Activated CD8-positive, alpha-beta memory T cell treated with anti-CD3 and anti-CD28 coated beads for 4 hours (primary cell): Measurements from ENCODE around the gene DPP10.

Experiments
- DNase-seq, 2 donors: peaks; one replicate each; pipeline ENCODE4 v3.0.0-alpha.2; 2020; ENCODE audit warnings: low read depth in 2 of 2

The DPP10 gene

DNA sequence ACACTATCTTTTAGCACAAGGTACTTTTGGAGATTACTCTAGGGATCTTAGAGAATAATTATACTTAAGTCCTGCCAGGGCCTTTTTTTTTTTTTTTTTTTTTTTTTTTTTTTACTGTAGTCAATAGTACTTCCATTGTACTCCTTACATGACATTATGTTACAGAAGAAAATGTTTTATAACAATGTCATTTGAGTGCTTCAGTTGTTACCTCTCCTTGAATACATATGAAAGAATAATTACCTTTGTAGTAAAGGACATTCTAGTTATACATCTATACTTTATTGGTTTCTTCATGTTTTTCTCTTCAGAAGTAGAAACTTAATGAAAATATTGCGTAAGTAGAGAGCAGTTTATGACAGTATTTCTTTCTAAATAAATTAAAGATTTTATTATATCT is 834.9 kb downstream of the DPP10 start:
- DNase-seq: no peak

DNA sequence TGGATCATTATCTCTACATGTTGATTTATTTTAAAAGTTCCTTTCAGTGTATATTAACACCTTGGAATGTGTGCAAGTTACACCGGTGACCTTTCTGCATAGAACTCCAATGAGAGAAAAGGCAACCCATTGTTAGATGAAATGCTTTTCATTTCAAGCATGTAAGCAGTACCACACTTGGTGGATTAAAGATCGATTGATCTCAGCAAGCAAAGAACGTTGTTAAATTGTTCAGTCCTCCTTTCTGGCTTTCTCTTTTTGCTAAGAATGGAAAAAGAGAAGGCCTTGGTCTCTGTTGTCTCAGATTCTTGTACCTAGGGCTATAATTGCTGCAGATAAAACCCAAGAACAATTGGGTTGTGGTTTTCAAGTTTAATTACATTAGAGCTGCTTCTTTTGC is 843.0 kb downstream of the DPP10 start:
- DNase-seq: no peak

DNA sequence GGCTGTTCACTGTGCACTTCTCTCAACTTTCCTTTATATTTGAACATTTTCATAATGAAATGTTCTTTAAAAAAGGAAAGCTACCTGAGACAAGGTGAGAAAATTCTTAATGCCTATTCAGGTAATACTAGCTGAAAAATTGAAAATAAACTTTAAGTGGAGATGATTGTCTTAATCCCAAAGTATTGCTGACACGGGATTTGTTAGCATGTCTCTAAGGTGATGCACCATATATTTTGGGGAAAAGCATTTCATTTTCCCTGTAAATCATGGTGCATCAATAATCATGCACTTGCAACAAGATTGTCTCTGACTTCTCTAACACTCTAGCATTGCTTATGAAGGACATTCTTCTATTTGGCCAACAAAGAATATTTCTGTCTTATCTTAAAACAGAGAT is 848.0 kb downstream of the DPP10 start:
- DNase-seq: no peak

DNA sequence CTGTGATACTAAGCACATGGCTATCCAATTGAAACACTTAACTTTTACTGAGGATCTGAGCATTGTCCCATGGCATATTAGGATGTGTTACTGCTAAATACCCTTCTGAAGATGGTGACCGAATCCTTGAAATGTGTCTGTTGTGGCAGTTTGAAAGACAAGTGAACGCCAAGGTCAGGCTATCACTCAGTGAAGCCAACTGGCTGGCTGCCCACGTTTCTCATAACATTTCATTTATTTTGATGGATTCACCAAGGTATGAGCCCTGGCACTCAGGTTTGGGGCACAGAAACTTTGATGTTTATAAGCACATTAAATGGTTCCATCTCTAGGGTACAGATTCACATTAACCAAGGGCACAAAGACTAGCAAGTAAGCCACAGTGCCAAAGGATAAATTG is 850.3 kb downstream of the DPP10 start:
- no peak for DNase-seq

DNA sequence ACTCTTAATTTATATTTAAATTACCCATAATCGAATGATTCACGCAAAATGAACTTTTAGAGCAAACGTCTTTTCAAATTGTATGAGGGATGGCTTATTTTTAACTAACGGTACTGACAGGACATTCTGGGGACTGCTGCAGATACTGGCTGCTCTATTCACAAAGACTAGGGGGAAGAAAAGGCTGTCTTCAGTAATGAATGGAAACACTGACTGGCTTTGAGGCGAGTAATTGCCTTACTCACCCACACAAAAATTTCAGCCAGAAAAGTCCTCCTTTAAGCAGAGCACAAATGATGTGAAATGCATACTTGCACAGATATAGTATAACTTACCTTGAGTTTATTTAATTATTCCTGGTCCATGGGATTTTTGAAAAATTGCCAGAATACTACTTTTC is 852.6 kb downstream of the DPP10 start:
- DNase-seq: no peak

DNA sequence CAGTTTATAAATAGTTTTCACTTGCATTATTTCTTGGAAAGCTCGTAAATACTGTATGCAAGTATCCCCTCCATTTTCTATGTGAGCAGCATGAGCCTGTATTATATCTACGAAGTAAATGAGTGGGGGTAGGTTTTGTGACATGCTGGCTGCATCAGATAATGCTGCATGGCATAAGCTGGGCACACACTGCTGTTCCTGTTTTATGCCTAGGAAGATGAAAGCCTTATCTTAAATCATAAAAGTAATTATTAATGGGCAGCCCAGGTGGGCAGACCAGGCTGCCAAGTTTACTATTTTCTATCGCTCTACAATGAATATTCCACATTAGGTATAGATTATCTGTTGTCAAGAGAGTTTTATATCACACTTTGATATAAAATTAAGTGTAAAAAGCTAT is 854.6 kb downstream of the DPP10 start:
- no peak for DNase-seq

DNA sequence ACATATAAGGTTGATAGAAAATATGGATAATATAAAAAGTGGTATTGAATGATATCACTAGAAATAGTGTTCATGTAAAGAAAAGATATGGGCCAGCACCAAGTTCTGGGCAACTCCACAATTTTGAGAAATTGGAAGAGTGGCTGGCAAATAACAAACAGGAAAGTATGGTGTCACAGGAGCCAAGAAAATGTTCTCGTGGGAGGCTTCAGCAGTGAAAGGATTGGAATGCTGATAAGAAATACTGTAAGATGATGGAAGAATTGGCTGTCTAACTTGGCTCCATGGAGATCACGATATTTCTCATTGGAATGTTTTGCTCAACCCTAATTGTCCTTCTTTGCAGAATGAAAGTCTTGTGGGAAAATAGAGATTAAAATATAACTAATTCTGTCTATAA is 856.8 kb downstream of the DPP10 start:
- no peak for DNase-seq

DNA sequence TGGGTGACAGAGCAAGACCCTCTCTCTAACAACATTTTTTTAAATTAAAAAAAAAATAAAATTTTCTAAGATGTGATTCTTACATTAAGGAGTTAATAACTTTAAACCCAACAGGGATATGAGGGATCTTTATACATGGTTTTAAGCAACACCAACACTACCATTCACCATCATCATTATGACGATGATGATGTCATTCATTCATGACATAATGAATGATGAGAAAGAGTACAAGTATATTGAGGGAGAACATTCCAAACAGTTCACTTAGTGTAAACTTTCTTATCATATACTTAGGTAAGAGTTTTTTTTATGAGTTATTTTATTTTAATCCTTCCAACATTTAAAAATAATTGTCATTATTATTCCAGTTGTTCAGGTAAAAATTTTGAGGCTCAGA is 863.3 kb downstream of the DPP10 start:
- DNase-seq: no peak

DNA sequence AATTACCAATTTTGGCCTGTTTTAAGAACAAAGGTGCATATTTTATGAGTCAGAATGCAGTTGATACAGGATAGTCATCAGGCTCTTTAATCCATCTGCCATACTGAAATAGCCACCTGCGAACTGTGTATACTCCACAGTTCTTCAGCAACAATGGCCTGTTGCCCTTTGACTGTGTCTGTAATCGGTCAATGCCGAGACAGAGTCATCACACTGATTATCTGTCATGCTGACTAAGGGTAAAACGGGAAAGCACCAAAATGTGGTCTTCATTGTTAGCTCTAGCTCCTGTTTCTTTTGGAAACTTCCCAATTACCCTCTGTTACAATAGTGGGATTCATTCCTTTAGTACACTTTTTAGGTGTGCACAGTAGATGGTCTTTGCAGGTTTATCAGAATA is 871.7 kb downstream of the DPP10 start:
- DNase-seq: no peak

DNA sequence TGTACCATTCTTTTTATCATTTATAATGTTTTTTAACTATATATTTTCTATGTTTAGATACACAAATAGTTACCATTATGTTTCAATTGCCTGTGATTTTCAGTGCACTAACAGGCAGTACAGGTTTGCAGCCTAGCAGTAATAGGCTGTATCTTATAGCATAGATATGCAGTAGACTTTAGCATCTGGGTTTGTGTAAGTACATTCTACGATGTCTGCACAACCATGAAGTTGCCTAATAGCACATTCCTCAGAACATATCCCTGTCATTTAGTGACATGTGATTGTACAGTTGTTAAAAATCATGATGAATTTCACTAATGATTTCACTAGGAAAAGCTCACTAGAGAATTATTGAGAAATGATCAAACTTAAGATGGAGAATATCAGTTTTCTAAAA is 884.6 kb downstream of the DPP10 start:
- DNase-seq: no peak

DNA sequence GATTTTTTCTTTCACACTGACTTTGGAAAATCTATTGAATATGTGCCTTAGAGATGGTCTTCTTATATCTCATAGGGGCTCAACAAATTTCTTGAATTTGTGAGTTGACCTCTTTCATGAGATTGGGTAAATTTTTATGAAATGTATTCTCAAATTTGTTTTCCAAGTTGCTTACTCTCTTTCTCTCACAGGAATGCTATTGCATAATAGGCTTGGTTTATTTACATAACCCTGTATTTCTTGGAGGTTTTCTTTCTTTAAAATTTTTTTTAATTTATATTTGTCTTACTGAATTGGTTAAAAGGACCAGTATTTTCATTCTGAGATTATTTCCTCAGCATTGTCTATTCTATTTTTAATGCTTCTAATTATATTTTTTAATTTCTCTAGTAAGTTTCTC is 917.1 kb downstream of the DPP10 start:
- DNase-seq: no peak

DNA sequence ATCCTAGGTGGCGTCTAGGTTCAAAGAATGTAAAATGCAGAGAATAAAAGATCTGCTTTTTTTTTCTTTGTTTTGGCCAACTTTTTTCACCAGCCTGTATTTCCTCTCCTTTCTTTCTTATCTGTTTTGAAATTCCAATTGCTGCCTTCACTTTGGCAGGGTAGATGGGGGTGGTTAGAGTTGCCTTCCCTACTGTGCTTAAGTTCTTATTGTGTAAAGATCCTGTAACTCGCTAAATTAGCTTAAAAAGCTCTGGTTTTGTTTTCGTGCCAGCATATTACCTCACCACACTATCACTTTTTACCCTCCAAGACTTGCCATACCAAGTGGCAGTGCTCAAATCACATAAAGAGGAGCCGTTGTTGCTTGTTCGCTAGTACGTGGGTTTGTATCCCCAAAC is 921.7 kb downstream of the DPP10 start:
- DNase-seq: no peak

DNA sequence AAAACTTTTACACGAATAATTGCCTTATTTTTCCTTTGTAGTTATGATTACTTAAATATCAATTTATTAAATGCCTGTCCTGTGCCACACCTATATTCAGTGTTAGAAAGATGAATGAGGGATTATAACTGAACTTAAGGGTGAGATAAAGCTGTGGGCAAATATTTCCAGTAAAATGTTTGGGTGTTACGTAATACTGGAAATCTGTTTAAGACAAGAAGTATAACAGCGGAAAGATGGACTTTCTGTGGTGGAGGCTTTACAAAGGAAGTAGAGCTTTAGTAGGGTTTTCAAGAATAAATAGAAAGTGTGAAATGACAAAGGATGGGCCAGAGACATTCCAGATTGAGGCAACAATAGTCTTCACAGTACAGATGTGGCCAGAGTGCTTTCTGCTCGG is 927.0 kb downstream of the DPP10 start:
- no peak for DNase-seq

DNA sequence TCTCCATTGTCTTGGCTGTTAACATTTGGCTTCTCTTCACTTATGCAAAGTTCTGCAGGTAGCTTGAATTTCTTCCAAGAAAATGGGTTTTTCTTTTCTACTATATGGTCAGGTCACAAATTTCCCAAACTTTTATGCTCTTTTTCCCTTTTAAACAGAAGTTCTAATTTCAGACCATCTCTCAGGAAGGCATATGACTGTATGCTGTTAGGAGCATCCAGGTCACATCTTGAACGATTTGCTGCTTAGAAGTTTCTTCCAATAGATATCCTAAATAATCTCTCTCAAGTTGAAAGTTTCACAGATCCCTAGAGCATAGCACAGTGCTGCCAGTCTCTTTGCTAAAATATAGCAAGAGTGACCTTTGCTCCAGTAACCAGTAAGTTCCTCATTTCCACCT is 932.5 kb downstream of the DPP10 start:
- DNase-seq: no peak

DNA sequence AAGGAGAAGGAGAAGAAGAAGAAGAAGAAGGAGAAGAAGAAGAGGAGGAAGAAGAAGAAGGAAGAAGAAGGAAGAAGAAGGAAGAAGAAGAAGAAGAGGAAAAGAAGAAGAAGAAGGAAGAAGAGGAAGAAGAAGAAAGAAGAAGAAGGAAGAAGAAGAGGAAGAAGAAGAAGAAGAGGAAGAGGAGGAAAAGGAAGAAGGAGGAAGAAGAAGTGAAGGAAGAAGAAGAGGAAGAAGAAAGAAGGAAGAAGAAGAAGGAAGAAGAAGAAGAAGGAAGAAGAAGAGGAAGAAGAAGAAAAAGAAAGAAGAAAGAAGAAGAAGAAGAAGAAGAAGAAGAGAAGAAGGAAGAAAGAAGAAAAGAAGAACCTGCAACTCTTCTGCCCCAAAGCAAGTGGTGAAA is 942.0 kb downstream of the DPP10 start:
- DNase-seq: no peak

DNA sequence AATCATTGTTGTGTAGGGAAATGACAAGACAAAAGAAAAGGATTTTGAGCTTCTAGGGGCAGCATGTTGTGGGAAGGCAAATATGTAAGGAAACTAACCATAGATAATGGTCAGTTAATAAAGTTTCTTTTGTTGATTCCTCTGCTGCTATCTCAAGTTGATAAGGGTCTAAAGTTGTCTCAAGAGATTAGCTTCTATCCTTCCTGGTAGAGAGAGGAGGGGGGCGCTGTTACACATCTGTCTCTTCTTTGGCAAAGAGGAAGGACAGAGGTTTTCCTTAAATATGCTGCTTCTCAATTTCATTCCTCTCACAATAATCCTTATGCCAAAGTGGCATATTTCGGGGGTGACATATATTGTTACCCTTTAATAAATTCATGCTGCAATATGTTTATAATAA is 944.0 kb downstream of the DPP10 start:
- DNase-seq: no peak

DNA sequence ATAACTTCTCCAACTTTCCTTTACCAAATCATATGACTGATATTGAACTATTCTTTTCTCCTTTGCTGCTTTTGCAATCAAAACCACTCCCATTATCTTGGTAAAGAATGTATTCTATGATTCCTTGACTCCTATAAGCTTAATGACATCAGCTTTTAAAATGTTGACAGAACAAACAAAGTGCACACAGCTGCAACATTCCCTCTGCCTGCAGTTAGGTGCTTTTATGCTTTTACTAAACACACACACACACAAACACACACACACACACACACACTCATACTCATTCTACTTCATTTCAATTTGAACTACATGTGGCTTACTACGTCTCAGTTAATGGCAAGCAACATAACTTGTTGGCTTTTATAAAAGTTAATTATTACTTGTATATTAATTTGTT is 946.6 kb downstream of the DPP10 start:
- no peak for DNase-seq

DNA sequence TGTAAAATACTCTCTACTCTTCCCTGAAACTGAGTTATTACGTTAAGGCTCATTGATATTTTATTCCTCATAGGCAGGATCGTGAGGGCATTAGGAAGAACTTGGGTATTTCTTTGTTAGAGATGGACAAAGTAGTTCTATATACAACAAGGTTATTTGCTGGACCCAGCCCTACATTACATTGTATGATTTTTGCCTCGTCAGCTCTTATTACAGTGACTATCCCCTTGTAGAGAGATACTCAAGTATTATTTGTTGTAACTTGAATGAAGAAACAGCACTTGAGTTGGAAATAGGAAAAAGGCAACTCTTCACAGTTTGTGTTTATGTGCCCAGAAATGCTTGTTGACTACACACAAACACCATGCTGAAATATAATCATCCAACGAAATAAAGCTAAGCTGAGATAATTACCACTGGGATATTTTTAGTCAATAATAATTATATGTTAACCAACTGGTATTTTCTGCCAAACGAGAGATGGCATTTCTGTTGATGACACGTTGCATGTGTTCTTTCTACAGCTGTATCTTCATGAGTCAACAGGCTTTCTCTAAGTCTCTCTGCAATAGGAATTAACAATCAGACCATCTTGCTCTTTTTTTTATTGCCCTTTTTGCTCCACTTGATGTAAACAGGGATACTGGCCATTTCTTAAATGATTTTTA is 947.6 kb downstream of the DPP10 start:
- no peak for DNase-seq

DNA sequence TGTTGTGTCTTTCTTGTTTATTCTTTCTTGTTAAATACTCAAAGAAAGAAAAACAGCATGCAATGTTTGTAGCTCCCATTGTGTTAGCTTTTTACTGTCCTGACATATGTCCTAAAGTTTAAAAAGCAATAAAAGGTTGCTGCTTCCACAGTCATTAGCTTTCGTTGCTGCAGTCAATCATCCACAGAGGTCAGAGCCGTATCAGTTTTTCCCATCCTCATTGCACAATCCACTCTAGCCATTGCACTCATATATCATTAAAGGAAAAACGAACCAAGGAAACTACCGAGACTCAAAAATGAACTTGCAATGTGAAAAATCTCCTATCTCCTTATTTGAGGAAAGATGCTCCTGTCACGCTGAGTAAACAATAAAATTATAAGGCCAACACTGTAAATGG is 954.1 kb downstream of the DPP10 start:
- no peak for DNase-seq

DNA sequence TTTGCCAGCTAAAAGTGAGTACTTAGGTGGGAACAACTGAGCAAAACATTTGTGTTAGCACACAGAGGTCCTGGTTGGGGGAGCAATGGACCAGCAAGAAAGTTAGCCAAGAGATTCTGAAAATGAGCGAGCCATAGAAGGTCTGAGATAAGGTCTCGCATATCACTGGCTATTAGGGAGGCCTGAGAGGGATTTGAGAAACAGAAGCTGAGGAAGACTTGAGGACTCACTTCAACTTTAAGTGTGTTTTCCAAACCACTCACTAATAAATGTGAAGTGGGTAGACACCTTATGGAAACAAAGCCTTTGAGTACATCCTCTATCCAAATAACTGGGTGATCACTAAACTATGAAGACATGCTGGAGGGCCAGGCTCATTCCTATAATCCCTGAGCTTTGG is 958.5 kb downstream of the DPP10 start:
- DNase-seq: no peak

DNA sequence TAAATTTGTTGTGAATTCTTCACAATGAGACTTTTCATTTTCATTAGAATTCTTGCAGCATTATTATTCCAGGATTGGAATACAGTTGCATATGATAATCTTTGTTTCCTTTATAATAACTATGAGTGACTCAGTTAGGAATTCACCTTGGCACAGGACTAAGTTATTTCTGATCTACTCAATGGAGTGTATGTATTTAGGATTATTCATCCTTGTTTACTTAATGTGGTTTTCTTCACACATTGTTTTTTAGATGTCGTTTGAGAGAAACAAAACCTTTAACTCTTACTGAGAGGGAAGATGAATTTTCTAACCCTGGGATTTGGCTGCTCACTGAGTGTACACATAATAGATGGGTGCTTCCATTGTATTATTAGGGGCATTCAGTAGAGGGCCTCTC is 970.1 kb downstream of the DPP10 start:
- no peak for DNase-seq

DNA sequence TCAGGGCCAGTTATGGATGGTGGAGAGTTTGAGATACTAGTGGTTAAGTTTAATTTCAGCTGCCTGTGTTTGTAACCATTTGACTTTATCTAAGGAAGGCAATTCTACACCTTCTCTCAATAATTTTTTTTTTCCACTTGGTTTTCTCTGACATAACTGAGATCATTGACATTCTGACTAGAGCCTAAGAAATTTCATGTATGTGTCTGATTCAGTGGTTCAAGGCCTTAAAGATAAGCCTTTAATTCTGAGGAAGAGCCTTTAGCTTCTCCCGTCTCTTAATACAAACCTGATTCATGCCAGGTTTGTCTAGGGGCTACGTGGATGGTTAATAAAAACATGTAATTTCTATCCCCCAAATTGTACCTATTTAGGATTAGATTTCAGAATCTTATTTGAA is 971.4 kb downstream of the DPP10 start:
- DNase-seq: no peak

DNA sequence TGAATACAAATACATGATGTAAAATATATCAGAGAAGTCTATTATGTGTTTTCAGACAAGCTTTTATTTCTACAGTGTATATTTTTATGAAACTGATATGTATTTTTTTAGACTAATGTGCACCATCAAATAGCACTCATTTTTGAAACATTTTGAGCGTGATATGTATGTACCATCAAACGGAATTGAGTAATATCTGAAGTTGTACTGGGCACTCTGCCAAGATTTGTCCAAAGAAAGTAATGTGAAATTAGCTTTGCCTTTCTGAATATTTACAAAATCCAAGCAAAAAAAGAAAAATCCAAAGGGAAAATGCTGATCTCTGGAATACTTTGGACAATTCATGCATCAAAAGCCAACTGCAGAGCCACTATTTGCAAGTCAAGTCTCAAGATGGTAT is 972.0 kb downstream of the DPP10 start:
- no peak for DNase-seq

DNA sequence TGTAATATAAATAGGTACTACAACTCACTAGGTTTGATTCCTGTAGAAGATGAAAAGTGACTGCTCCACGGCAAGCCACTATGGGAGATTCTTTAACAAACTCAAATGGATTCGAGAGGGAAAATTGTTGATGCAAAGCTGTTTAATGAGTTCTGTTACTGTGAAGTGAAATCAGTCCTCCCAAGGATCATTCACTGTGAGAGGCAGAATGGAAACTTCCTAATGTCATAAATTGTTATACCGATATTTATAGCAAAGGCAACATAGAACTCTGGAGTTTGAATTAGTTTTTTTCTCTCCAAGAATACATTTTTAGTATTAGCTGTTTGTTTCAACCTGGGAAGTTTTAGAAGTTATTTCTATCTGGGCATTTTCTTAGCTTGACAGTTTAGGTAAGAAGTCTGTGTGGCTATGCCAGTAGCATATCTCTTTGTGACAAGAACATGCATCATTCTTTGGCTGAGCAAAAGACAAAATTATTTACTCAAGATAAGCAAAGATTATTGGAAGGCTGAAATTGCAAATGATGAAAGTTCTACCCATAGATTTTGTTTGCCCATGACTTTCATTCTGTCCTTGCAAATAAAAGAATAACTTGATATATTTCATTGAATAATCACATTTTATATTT is 979.7 kb downstream of the DPP10 start:
- no peak for DNase-seq
